GM19193 (cell line): Measurements from ENCODE around the gene SLIT3.

Experiments used
- POLR2A ChIP-seq: IDR thresholded peaks from 4 replicates; pipeline ENCODE4 v1.6.1; 2011; ENCODE audit not compliant: insufficient read depth, insufficient read length; ENCODE audit errors: extremely low read depth

The SLIT3 gene

DNA sequence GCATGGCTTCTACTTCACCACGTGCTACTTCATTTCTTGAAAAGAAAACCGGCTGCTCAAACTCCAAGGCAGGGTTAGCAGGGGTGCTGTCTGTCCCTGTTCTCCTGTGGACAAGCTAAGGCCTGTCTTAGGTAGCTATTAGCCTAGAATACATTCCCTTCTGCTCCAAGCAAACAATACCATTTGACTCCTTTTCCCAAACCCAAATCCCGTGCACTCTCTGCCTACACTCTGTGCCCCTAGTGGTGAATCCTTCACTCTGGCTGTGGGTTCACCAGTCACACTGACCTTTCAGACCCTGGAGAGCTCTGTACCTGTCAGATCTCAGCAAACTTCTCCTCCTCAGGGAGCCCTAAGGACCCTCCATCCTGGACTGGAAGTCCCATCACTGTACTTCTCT, 211.6 kb downstream of the SLIT3 start:
- TF ChIP-seq POLR2A = no peak

DNA sequence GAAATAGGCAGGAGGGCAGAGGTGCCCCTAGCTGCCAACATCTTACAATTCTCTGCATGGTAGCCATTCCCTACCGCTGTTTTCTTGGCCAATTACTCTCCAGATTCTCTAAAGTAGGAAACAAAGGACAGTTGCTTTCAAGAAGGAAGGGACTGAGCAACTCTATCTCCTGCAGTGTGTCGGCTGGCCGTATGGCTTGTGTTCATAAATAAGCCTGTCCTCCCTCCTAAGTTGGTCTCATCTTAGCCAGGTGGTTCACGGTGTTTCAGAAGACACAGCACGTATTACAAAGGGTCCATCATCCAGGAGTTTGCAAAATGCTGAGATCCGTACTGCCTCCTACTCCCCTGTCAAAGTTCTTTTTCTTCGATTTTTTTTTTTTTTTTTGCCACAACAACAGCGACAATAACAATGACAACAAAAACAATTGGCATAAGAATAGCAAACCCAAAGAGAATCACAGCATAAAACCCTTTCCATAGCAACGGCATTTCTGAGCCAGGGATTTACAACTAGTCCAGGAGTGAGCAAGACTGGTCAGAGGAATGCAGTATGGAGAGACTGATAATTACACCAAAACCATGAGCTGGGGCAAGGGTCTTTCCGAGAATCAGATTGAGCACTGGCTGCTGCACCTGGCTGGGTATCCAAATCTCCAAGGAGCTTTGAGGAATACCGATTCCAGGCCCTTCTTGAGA, 212.8 kb downstream of the SLIT3 start:
- TF ChIP-seq POLR2A = no peak

DNA sequence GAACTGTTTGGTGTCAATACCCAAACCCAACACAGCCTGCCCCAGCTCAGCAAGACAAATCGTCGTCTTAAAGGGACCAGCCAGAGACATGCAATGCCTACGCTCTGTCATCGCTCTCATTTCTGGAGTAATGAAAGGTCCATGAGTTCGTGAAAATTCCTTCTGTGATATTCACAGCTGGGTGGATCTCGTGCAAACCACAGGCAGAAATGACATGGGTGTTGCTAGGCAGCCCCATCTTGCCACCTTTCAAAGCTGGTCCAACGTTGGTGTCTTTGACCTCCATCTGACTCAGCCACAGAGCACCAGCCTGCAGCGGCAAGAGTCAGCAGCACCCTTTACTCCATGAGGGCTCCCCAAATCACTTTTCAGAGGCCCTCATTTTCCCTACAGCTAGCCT, 215.3 kb downstream of the SLIT3 start:
- no peak for TF ChIP-seq POLR2A

DNA sequence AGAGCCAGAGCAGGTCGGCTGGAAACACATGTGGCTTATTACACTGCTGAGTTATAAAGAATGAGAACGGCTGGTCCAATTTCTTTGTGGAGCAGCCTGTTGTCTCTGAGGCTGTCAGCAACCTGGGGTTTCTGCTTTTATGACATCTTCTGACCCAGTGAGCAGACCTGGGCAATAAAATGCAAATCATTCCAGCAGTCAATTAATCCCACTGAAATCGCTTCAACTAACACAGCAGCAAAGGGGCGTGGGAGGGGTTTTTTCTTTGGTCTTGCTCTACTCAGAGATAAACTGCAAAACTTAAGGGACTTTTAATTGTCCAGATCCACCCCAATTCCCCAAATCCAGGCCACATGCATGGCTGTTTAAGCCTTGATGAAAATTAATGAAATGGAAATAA, 215.7 kb downstream of the SLIT3 start:
- no peak for TF ChIP-seq POLR2A

DNA sequence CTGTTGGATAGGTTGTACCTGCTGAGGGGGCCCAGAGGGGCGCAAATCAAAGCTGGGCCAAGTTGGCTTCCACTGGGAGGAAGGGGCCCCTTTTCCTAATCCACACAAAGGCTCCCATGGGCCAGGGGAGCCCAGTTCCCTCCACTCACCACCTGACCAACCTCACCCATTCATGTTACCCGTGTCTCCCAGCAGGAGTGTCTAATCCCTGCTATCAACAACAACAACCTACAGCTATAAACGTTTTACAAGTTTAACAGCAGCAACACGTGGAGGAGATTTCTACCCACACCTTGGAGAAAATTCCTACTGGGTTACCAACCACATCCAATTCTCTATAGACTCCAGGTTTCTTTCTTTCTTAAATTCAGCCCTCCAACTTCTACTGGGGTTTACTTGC, 216.2 kb downstream of the SLIT3 start:
- TF ChIP-seq POLR2A = no peak

DNA sequence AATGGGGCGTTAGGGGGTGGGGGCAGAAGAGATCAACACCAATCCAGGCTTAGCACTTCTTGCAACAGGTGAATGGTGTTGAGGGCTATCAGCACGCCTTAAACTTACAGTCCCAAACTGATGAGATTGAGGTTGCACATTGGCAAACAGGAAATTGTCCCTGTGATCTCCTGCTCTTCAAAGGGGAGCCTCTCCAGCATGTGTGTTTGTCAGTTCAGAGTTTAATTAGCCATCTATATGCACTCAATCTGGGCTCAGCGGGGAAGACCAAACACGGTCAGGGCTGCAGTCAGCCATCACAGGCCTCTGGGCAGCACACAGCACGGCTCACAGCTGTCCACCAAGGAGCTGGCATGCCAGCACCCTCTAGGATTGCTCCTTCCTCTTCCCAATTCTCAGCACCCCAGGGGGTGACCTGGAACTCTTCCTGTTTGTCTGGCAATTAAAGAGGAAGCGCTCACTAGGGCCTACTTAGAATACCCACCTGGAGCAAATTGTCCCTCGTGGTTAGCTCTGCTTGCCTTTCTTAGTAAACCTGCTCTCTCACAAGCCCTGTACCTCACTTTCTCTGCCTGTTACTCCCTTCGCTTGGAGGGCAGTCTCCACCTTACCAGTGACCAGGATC, 217.4 kb downstream of the SLIT3 start:
- no peak for TF ChIP-seq POLR2A

DNA sequence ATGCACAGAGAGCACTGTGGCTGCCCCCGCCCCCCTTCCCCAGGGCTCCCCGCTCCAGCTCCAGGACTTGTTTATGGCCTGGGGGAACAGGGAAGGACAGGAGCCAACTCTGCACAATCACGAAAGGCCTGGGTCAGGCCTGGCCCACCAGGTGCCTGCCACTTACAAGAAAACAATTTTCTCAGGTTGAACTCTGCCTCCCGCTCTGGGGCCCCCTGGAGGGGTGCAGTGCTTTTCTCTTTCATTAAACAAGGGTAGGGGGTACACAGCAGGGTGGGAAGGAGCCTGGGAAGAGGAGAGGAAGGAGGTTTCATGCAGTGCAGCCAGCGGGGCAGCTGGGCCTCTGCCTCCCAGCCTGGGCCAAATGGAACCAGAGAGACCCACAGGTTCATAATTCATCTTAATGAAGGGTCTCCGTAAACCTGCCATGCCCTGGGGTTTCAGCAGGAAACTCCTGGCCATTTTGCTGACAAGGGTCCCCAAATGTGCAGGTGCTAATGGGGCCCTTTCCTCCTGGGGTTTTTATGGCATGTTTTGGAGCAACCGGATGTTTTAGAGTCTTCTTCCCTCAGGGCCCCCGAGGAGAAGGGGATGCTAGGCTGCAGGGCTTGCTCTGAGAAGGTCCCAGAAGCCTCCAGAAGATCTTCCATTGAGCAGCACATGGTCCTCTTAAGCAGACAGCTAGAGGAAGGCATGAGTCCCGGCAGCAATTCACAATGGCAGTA, 219.8 kb downstream of the SLIT3 start:
- no peak for TF ChIP-seq POLR2A

DNA sequence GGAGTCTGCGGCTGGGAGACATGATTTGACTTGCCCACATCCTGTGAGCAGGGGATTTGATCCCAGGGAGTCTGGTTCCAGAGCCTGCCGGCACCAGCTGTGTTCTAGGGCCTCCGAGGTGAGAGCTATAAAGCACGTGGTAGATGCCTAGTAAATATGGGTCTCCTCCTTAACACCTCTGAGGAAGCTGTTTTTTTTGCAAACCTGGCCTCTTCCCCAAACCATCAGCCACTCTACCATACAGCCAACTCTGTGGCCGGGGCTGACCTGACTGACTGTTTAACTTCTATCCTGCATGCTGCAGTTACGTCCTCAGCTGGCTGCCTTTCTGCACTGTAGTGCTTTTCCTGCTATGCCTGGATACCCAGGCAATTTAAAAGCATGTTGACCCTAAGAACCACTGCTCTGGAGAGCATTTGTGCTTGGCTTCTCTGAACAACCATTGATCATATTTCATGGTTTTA, 220.5 kb downstream of the SLIT3 start:
- TF ChIP-seq POLR2A = no peak

DNA sequence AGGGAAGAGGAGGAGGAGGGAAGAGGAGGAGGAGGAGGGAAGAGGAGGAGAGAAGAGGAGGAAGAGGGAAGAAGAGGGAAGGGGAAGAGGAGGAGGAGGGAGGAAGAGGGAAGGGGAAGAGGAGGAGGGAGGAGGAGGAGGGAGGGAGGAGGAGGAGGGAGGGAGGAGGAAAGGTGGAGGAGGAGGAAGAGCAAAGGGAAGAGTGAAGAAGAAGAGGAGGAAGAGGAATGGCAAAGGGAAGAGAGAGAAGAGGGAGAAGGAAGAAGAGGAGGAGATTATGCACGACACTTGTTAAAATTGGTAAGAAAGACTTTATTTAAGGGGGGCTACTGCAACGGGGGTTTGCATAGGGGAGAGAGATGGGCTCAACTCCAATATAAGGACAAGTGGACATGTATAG, 221.2 kb downstream of the SLIT3 start:
- no peak for TF ChIP-seq POLR2A

DNA sequence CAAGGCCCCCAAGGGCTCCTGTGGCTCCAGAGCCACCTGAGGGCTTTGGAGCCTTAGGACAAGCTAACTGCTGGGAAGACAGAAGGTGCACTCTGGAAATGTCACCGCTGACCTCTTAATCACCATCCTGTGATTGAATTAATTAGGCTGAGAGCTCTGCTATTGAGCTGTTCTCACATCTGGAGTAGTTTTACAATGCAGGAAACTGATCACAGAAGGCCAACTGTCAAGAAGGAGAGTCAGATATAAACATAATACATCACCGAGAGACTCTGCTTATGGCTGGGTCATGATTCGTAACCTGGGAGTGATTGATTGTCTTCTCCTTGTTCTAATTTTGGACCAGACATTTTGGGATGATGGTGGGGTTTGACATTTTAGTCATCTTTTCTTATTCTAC, 226.1 kb downstream of the SLIT3 start:
- no peak for TF ChIP-seq POLR2A

DNA sequence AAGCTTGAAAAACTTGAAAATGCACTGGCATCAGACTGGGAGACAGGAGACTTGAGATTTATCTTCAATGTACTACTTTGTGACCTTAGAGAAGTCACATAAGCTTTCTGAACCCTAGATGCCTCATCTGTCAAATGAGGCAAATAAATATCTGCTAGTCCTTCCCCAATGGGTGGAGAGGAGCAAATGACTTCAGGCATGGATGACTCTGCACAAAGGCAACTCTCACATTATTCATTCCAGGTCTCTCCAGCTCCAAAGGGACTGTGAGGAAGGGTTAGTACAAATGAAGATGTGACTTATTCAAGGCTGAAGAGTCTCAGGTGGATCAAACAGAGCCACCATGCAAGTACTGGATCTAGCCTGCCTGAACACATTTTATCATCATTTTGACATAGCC, 228.7 kb downstream of the SLIT3 start:
- no peak for TF ChIP-seq POLR2A

DNA sequence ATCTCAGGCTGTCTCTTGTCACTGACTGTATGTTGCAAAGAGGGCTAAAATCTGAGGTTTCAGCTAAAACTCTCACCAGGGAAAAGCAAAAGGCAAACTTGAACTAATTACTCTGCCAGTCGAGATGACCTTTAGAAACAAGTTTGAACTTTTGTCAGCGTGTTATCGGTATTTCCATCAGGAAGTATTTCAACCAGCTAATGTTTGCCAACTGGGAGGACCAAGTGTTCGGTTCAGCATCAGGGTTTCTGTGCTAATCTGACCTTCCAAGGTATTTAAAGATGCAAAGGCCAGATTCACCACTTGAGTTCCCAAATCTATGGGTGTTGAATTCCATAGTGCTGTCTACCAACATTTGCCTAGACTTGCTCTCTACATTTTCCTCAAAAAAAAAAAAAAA, 230.5 kb downstream of the SLIT3 start:
- TF ChIP-seq POLR2A = no peak

DNA sequence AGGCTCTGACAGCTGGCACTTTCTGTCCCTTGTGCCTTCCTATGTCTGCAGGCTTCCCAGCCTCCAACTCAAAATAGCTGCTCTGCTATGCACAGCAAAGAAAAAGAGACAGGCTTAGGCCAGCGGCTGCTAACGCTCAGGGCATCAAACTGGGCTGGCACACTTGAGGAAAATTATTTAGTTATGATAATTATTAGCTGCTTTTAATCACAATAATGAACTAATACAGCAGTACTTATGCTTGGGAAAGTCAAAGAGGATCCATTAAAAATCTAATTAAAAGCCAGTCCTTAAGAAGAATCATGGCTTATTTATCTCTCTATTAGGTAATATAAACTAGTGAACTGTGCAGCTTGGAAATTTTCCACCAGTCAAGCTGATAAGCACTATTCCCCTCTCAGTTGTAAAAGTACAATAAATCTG, 233.2 kb downstream of the SLIT3 start:
- no peak for TF ChIP-seq POLR2A

DNA sequence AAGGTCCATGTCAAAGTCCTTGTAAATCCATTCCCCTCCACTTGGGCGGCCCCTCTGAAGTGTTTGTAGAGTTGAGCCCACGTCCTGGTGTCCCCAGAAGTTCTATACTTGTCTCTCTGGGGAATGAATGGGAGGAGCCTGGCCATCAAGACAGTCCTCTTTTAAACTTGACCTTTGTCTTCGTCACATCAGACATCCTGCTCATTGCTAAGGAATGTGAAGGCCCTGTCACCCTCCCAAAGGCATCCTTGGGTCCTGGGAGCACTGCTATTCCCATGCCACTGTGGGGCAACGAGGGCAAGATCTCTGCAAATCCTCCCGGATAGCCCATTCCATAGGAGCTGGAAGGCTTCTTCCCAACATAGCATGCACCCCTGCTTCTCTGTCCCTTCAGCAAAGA, 235.5 kb downstream of the SLIT3 start:
- no peak for TF ChIP-seq POLR2A

DNA sequence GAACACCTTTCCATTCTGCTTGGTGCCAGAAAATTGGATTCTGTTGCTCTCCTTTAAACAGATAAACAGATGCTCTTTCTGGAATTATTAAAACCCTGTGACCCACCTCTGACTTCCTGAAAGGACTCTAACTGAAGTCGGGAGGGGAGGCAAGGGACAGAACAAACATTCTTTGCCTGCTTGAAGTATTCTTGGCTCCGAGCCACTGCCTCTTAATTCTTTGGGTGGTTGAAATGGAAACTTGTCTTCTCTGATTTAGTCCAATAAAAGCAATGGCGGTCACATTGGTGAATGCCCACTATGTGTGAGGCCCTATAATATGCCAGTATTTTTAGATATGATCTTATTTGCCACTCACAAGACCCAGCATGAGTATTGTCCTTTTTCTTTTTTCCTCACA, 236.8 kb downstream of the SLIT3 start:
- TF ChIP-seq POLR2A = no peak
